ENCODE measurements around the gene MRM2.

GRCh38 chr7:2195400-2196246 is 46.4 kb downstream of the MRM2 start:
- TF ChIP-seq ZNF565 (CRISPR knock-in tag; conservative IDR thresholded peaks at IDR 0.05; ENCODE audit: low read depth) (no peak), SNAI2 (CRISPR knock-in tag; IDR thresholded peaks at IDR 0.05) (no peak), PATZ1 (CRISPR knock-in tag; IDR thresholded peaks at IDR 0.05; ENCODE audit: borderline replicate concordance) (no peak), TSHZ2 (CRISPR knock-in tag; IDR thresholded peaks at IDR 0.05) (no peak), ZFP3 (CRISPR knock-in tag; IDR thresholded peaks at IDR 0.05) (no peak), ARNTL (CRISPR knock-in tag; IDR thresholded peaks at IDR 0.05; ENCODE audit: borderline replicate concordance, low read depth) (no peak), RARB (CRISPR knock-in tag; IDR thresholded peaks at IDR 0.05) (no peak), CREB5 (CRISPR knock-in tag; IDR thresholded peaks at IDR 0.05; ENCODE audit: low read depth) (no peak)
